Endothelial cell of umbilical vein (primary cell): ENCODE data around the gene TRAPPC14. TPM values are rescaled to one million over a fixed set of nuclear protein-coding genes. Genes with fewer than 3 reads are reported as not detected.
"Not testable (repeated sequence)": the region's sequence is repeated elsewhere in the genome, so short reads cannot be mapped to it uniquely, and the experiment has no call there.

ENCODE experiments used
- BruUV-seq: library from RNA; stranded (reverse); fragments of 400-500 nt; replicated peaks from 2 replicates; lab custom pipeline; 2021; lab: Mats Ljungman, UMichigan
- CTCF ChIA-PET: fragments of 300-600, 350-600 bp; sonication (Branson Sonifier 250); formaldehyde crosslinking; loops from one replicate; lab custom pipeline; 2021; ENCODE audit warnings: antibody characterized with exemption, inconsistent platforms; lab: Charles Lee
- POLR2A ChIA-PET: fragments of 300-600, 350-600 bp; sonication (Branson Sonifier 250); formaldehyde crosslinking; loops from one replicate; lab custom pipeline; 2021; ENCODE audit warnings: antibody characterized with exemption, inconsistent platforms; lab: Charles Lee
- DNase-seq: peaks from one replicate; pipeline ENCODE4 v3.0.0-alpha.2; 2011; ENCODE audit warnings: low read depth, low spot score
- FAIRE-seq: peaks from 2 replicates; lab custom pipeline; 2011; peaks lifted over from hg19 to GRCh38; lab: Jason Lieb, UNC
- H2AFZ ChIP-seq: 2 replicates; pipeline ENCODE4 v1.6.0; 2012; ENCODE audit warnings: low read depth, low read length, control low read depth, inconsistent platforms
- H3K27ac ChIP-seq: 2 replicates; pipeline ENCODE4 v1.5.1; 2011; ENCODE audit warnings: low read depth, mild to moderate bottlenecking, control low read depth, low read length, moderate library complexity; ENCODE audit not compliant: insufficient read depth
- H3K27me3 ChIP-seq, 2 experiments: 2 replicates each; pipeline versions ENCODE4 v1.6.0 to v1.6.1; 2011; ENCODE audit warnings: low read length in 2 of 2, mixed read lengths in 1 of 2; ENCODE audit not compliant: control insufficient read depth in 2 of 2, insufficient read depth in 2 of 2
- H3K36me3 ChIP-seq, 2 experiments: 2 replicates in 1 of 2; 3 replicates in 1 of 2; pipeline ENCODE4 v1.5.1; 2011; ENCODE audit warnings: low read length in 2 of 2, mild to moderate bottlenecking in 1 of 2, moderate library complexity in 1 of 2; ENCODE audit not compliant: control insufficient read depth in 2 of 2, insufficient read depth in 2 of 2; ENCODE audit errors: extremely low read depth in 1 of 2
- H3K4me1 ChIP-seq: 3 replicates; pipeline ENCODE4 v1.5.1; 2011; ENCODE audit warnings: mild to moderate bottlenecking, low read length; ENCODE audit not compliant: control insufficient read depth, insufficient read depth; ENCODE audit errors: extremely low read depth
- H3K4me2 ChIP-seq: 2 replicates; pipeline ENCODE4 v1.6.1; 2011; ENCODE audit warnings: low read length, control low read depth, mixed read lengths; ENCODE audit not compliant: insufficient read depth
- H3K4me3 ChIP-seq, 3 experiments: fragments of 200-600 bp in 1 of 3; sonication (generic), shearing (Covaris generic) in 1 of 3; replicated peaks in 1 of 3; 2 replicates each; pipeline ENCODE4 v1.5.1; 2011 to 2016; ENCODE audit warnings: control low read depth in 3 of 3, low read length in 3 of 3, mild to moderate bottlenecking in 2 of 3, inconsistent platforms in 1 of 3, low read depth in 1 of 3, moderate library complexity in 1 of 3; ENCODE audit not compliant: insufficient read depth in 1 of 3
- H3K79me2 ChIP-seq: 2 replicates; pipeline ENCODE4 v1.6.0; 2012; ENCODE audit warnings: low read length, inconsistent platforms; ENCODE audit not compliant: control insufficient read depth, insufficient read depth
- H3K9ac ChIP-seq: replicated peaks from 2 replicates; pipeline ENCODE3; 2011; ENCODE audit warnings: low read length, control low read depth; ENCODE audit not compliant: insufficient read depth; ENCODE audit errors: extremely low read depth
- H3K9me1 ChIP-seq: replicated peaks from 3 replicates; pipeline ENCODE4 v1.6.0; 2011; ENCODE audit warnings: mild to moderate bottlenecking, low read length; ENCODE audit not compliant: control insufficient read depth, insufficient read depth; ENCODE audit errors: extremely low read depth
- H3K9me3 ChIP-seq: replicated peaks from 2 replicates; pipeline ENCODE4 v1.5.1; 2012; ENCODE audit warnings: low read length, inconsistent platforms; ENCODE audit not compliant: control insufficient read depth, insufficient read depth
- H4K20me1 ChIP-seq: replicated peaks from 2 replicates; pipeline ENCODE3; 2011; ENCODE audit warnings: mild to moderate bottlenecking, low read length; ENCODE audit not compliant: control insufficient read depth, insufficient read depth; ENCODE audit errors: extremely low read depth
- EZH2 ChIP-seq: IDR thresholded peaks from 2 replicates; pipeline ENCODE4 v1.6.1; 2012; ENCODE audit warnings: borderline replicate concordance, low read depth, mild to moderate bottlenecking, moderate library complexity, low read length, inconsistent platforms; ENCODE audit not compliant: severe bottlenecking
- FOS ChIP-seq: IDR thresholded peaks from 2 replicates; pipeline ENCODE4 v1.6.1; 2011; ENCODE audit warnings: mild to moderate bottlenecking, low read length, moderate library complexity, borderline replicate concordance; ENCODE audit not compliant: insufficient read depth
- GATA2 ChIP-seq: IDR thresholded peaks from 2 replicates; pipeline ENCODE4 v1.7.0; 2011; ENCODE audit warnings: low read depth, mild to moderate bottlenecking, moderate library complexity, mixed read lengths, low read length; ENCODE audit not compliant: insufficient read length, insufficient read depth
- JUN ChIP-seq: IDR thresholded peaks from 2 replicates; pipeline ENCODE4 v1.6.1; 2011; ENCODE audit warnings: borderline replicate concordance, low read depth; ENCODE audit not compliant: insufficient read length, insufficient read depth
- MYC ChIP-seq: IDR thresholded peaks from one replicate; pipeline ENCODE4 v1.6.1; 2011; ENCODE audit warnings: mild to moderate bottlenecking, low read depth, low read length
- POLR2A ChIP-seq: IDR thresholded peaks from 2 replicates; pipeline ENCODE4 v1.6.1; 2012; ENCODE audit warnings: low read depth, mild to moderate bottlenecking, control low read depth, low read length
- POLR2AphosphoS5 ChIP-seq: IDR thresholded peaks from 2 replicates; pipeline ENCODE4 v1.6.1; 2012; ENCODE audit warnings: low read depth, mild to moderate bottlenecking, control low read depth, low read length, moderate library complexity; ENCODE audit not compliant: insufficient read depth
- dilution Hi-C: fragments of 300-500 bp; cut with MboI; formaldehyde crosslinking; loops from one replicate; pipeline ENCODE4 v1.15.0; 2019; ENCODE audit warnings: low sequenced_read_pairs; ENCODE audit not compliant: extremely low pct_ligation_motif_present
- intact Hi-C: fragments of 100-400 bp; cut with micrococcal nuclease; formaldehyde crosslinking; loops from one replicate; pipeline ENCODE4 v1.10.0; 2022
- polyA plus RNA-seq, 4 experiments: library from polyadenylated mRNA; depleted of rRNA in 3 of 4; stranded (reverse) in 3 of 4; unstranded in 1 of 4; fragments of >200 nt; gene quantifications; 2 replicates each; pipeline versions ENCODE4 v1.2.1 to v1.2.3, GENCODE V29; 2011 to 2012; ENCODE audit warnings: missing spikeins in 1 of 4
- total RNA-seq: library from RNA; stranded (reverse); gene quantifications from 2 replicates; pipeline ENCODE4 v1.2.3, GENCODE V29; 2021
- TF ChIP-seq, protein P1 (sequence below), 2 donors: IDR thresholded peaks; 1 replicate in 1 of 2; 2 replicates in 1 of 2; pipeline ENCODE4 v1.5.1; 2011; ENCODE audit warnings: low read length in 2 of 2, mild to moderate bottlenecking in 2 of 2, moderate library complexity in 2 of 2, control low read depth in 1 of 2, inconsistent platforms in 1 of 2, low read depth in 1 of 2; ENCODE audit not compliant: insufficient read depth in 1 of 2; ENCODE audit errors: extremely low read depth in 1 of 2
- TF ChIP-seq, protein P2 (sequence below): IDR thresholded peaks from 2 replicates; pipeline ENCODE4 v1.6.1; 2011; ENCODE audit not compliant: insufficient read depth, insufficient read length

The TRAPPC14 gene
- total and polyA plus RNA-seq, 2 donors (not counting 3 experiments of a cell fraction or from before 2014, with no cell fraction given): 13.3 to 23.0 TPM

DNA sequence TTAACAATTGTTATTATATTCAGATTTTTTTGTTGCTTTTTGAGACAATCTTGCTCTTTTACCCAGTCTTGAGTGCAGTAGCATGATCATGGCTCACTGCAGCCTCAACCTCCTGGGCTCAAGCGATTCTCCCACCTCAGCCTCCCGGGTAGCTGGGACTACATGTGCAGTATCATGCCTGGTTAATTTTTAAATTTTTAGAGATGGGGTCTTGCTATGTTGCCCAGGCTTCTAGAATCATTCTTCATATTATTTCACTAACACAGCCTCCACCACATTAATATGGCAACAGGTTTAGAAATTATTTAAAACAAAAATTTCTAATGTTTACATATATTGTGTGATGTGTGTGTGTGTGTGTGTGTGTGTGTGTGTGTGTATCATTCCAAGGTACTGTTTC is 11.2 kb downstream of the TRAPPC14 start:
- H3K27me3 ChIP-seq: no peaks in the 10 kb centered on the region
- H3K9me3 ChIP-seq: no peaks in the 10 kb centered on the region
- no peak overlapping the region for H3K4me3 ChIP-seq
- dilution Hi-C loops: no loop called here
- FAIRE-seq: no peak
- POLR2A ChIA-PET: no interaction called here
- no peak overlapping the region for H3K4me2 ChIP-seq
- H3K9me1 ChIP-seq: no peaks in the 10 kb centered on the region
- peaks cover 6% of the 10 kb centered on the region for H3K4me1 ChIP-seq
- intact Hi-C loops: loop anchor here (10.0 kb wide), 1 partner anchor 908 kb away; no protein-coding TSS in a partner anchor
- CTCF ChIA-PET: interaction anchor here (1.7 to 2.2 kb wide), 2 partner anchors 9 to 15 kb away, joined by 5 to 8 read pairs; no protein-coding TSS in a partner anchor
- no peaks in the 10 kb centered on the region for H4K20me1 ChIP-seq
- H3K27ac ChIP-seq: no peak overlapping the region
- peaks cover 13% of the 10 kb centered on the region for H3K79me2 ChIP-seq
- H3K9ac ChIP-seq: no peak overlapping the region
- TF ChIP-seq FOS: no peak
- no peak for TF ChIP-seq POLR2AphosphoS5
- TF ChIP-seq GATA2: no peak
- TF ChIP-seq POLR2A: no peak
- TF ChIP-seq, protein P1, sequence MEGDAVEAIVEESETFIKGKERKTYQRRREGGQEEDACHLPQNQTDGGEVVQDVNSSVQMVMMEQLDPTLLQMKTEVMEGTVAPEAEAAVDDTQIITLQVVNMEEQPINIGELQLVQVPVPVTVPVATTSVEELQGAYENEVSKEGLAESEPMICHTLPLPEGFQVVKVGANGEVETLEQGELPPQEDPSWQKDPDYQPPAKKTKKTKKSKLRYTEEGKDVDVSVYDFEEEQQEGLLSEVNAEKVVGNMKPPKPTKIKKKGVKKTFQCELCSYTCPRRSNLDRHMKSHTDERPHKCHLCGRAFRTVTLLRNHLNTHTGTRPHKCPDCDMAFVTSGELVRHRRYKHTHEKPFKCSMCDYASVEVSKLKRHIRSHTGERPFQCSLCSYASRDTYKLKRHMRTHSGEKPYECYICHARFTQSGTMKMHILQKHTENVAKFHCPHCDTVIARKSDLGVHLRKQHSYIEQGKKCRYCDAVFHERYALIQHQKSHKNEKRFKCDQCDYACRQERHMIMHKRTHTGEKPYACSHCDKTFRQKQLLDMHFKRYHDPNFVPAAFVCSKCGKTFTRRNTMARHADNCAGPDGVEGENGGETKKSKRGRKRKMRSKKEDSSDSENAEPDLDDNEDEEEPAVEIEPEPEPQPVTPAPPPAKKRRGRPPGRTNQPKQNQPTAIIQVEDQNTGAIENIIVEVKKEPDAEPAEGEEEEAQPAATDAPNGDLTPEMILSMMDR (IDR thresholded peaks at IDR 0.05; ENCODE audit: extremely low read depth in 1 of 2, insufficient read depth in 1 of 2, low read depth in 1 of 2, low read length in 2 of 2): no peak
- TF ChIP-seq MYC: no peak
- TF ChIP-seq, protein P2, sequence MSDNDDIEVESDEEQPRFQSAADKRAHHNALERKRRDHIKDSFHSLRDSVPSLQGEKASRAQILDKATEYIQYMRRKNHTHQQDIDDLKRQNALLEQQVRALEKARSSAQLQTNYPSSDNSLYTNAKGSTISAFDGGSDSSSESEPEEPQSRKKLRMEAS: no peak
- TF ChIP-seq EZH2: no peak
- no peak for TF ChIP-seq JUN
- H3K36me3 ChIP-seq: no peaks in the 10 kb centered on the region
- DNase-seq: no peak
- H2AFZ ChIP-seq: no peak overlapping the region
- no TSS peak for BruUV-seq

DNA sequence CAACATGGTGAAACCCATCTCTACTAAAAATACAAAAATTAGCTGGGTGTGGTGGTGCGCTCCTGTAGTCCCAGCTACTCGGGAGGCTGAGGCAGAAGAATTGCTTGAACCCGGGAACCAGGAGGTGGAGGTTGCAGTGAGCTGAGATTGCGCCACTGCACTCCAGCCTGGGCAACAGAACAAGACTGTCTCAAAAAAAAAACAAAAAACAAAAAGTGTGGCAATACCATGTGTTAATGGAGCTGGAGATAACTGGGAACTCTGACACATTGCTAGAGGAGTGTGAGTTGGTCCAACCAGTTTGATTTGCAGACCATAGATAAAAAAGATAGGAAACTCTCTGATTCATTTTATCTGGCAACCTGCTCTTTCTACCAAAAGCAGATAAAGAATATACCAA is 12.2 kb downstream of the TRAPPC14 start:
- CTCF ChIA-PET: interaction anchor here (1.5 to 1.7 kb wide), 2 partner anchors 14 to 15 kb away, joined by 4 to 5 read pairs; no protein-coding TSS in a partner anchor

More for the DNA sequence above, 12.2 kb downstream of the TRAPPC14 start:
- H3K27ac ChIP-seq, DNase-seq, H3K9me3 ChIP-seq, FAIRE-seq, H3K4me3 ChIP-seq, H3K9ac ChIP-seq, BruUV-seq, H3K4me1 ChIP-seq, POLR2A ChIA-PET, H3K4me2 ChIP-seq, H3K9me1 ChIP-seq, dilution Hi-C loops, H2AFZ ChIP-seq, H4K20me1 ChIP-seq, H3K36me3 ChIP-seq, H3K27me3 ChIP-seq: not testable (repeated sequence)
- intact Hi-C loops: loop anchor here (10.0 kb wide), 1 partner anchor 908 kb away; no protein-coding TSS in a partner anchor
- peaks cover 13% of the 10 kb centered on the region for H3K79me2 ChIP-seq
